ENCODE results near the gene ITPKC. TPM values are rescaled to one million over a fixed set of nuclear protein-coding genes. Genes with fewer than 3 reads are reported as not detected.

The ITPKC gene
- total RNA-seq, 1 experiment from 2014 or later: 25.3 TPM

- Mint-ChIP-seq H3K4me3 (ENCODE audit: low read depth, unreplicated experiment) (no peak overlapping the region), H3K27ac (ENCODE audit: unreplicated experiment) (peak overlapping the region; percentile 54), H3K27me3 (ENCODE audit: unreplicated experiment) (no peaks in the 10 kb centered on the region), H3K9me3 (ENCODE audit: low read depth, unreplicated experiment) (no peaks in the 10 kb centered on the region), H3K4me1 (ENCODE audit: low read depth, unreplicated experiment) (peaks cover 8% of the 10 kb centered on the region), H3K36me3 (ENCODE audit: insufficient read depth, unreplicated experiment) (peaks cover 81% of the 10 kb centered on the region)
- no peak for TF ChIP-seq CTCF (IDR thresholded peaks at IDR 0.05; ENCODE audit: unreplicated experiment)
- CTCF ChIA-PET: no interaction called here
- BruUV-seq (replicated peaks): no TSS peak
- intact Hi-C loops (cut with micrococcal nuclease; ENCODE audit: unreplicated experiment): no loop called here
- DNase-seq: no peak
These were observed 23.2 kb downstream of the ITPKC start for GRCh38 chr19:40739871-40740703.

- intact Hi-C loops (cut with micrococcal nuclease; ENCODE audit: unreplicated experiment): no loop called here
- CTCF ChIA-PET: no interaction called here
- no peak for DNase-seq
- Mint-ChIP-seq H3K9me3 (ENCODE audit: low read depth, unreplicated experiment) (no peaks in the 10 kb centered on the region), H3K36me3 (ENCODE audit: insufficient read depth, unreplicated experiment) (peaks cover 74% of the 10 kb centered on the region), H3K27ac (ENCODE audit: unreplicated experiment) (peak overlapping the region; percentile 43), H3K27me3 (ENCODE audit: unreplicated experiment) (no peaks in the 10 kb centered on the region), H3K4me1 (ENCODE audit: low read depth, unreplicated experiment) (peaks cover 2% of the 10 kb centered on the region), H3K4me3 (ENCODE audit: low read depth, unreplicated experiment) (no peak overlapping the region)
- TF ChIP-seq CTCF (IDR thresholded peaks at IDR 0.05; ENCODE audit: unreplicated experiment): no peak
- no TSS peak for BruUV-seq (replicated peaks)
These were observed 23.8 kb downstream of the ITPKC start for GRCh38 chr19:40740747-40741146.

GRCh38 chr19:40741527-40742390 lies 24.8 kb downstream of the ITPKC start:
- Mint-ChIP-seq H3K27me3 (ENCODE audit: unreplicated experiment) (no peaks in the 10 kb centered on the region), H3K9me3 (ENCODE audit: low read depth, unreplicated experiment) (no peaks in the 10 kb centered on the region), H3K27ac (ENCODE audit: unreplicated experiment) (peak overlapping the region; percentile 21), H3K36me3 (ENCODE audit: insufficient read depth, unreplicated experiment) (peaks cover 66% of the 10 kb centered on the region), H3K4me3 (ENCODE audit: low read depth, unreplicated experiment) (no peak overlapping the region), H3K4me1 (ENCODE audit: low read depth, unreplicated experiment) (no peaks in the 10 kb centered on the region)
- TF ChIP-seq CTCF (IDR thresholded peaks at IDR 0.05; ENCODE audit: unreplicated experiment): no peak
- CTCF ChIA-PET: interaction anchor here (0.8 kb wide), 1 partner anchor 9 kb away, joined by 3 read pairs; the partner anchor contains the start of gene ACTMAP
- no TSS peak for BruUV-seq (replicated peaks)
- no peak for DNase-seq
- intact Hi-C loops (cut with micrococcal nuclease; ENCODE audit: unreplicated experiment): no loop called here

GRCh38 chr19:40742477-40742876 lies 25.6 kb downstream of the ITPKC start:
- no peak for DNase-seq
- Mint-ChIP-seq H3K36me3 (ENCODE audit: insufficient read depth, unreplicated experiment) (peaks cover 62% of the 10 kb centered on the region), H3K4me3 (ENCODE audit: low read depth, unreplicated experiment) (no peak overlapping the region), H3K27ac (ENCODE audit: unreplicated experiment) (no peak overlapping the region), H3K4me1 (ENCODE audit: low read depth, unreplicated experiment) (no peaks in the 10 kb centered on the region), H3K9me3 (ENCODE audit: low read depth, unreplicated experiment) (no peaks in the 10 kb centered on the region), H3K27me3 (ENCODE audit: unreplicated experiment) (no peaks in the 10 kb centered on the region)
- BruUV-seq (replicated peaks): no TSS peak
- intact Hi-C loops (cut with micrococcal nuclease; ENCODE audit: unreplicated experiment): no loop called here
- no peak for TF ChIP-seq CTCF (IDR thresholded peaks at IDR 0.05; ENCODE audit: unreplicated experiment)
- CTCF ChIA-PET: interaction anchor here (0.8 to 2.1 kb wide), 2 partner anchors 8 to 79 kb away, joined by 3 to 4 read pairs; partner anchors contain the start of gene ACTMAP
